H9 (cell line): ENCODE results near the gene CDK14. TPM values are rescaled to one million over a fixed set of nuclear protein-coding genes. Genes with fewer than 3 reads are reported as not detected.

Experiments
- DNase-seq: peaks from one replicate; pipeline ENCODE4 v3.0.0-alpha.2; 2017
- H2AFZ ChIP-seq: one replicate; pipeline ENCODE4 v1.6.1; 2013; ENCODE audit warnings: mild to moderate bottlenecking, low read length, control low read depth, moderate library complexity
- H2AK5ac ChIP-seq: 2 replicates; pipeline ENCODE4 v1.6.1; 2013; ENCODE audit warnings: low read length, control low read depth, mixed read lengths; ENCODE audit not compliant: insufficient read length
- H2BK120ac ChIP-seq: one replicate; pipeline ENCODE4 v1.6.1; 2013; ENCODE audit warnings: low read depth, mild to moderate bottlenecking, low read length, control low read depth, inconsistent platforms; ENCODE audit not compliant: poor library complexity, severe bottlenecking
- H2BK12ac ChIP-seq: 2 replicates; pipeline ENCODE4 v1.6.1; 2013; ENCODE audit warnings: low read length, control low read depth, mixed read lengths, low read depth; ENCODE audit not compliant: insufficient read length
- H2BK15ac ChIP-seq: 2 replicates; pipeline ENCODE4 v1.6.1; 2013; ENCODE audit warnings: low read depth, low read length, control low read depth
- H2BK20ac ChIP-seq: one replicate; pipeline ENCODE4 v1.6.1; 2013; ENCODE audit warnings: low read depth, mild to moderate bottlenecking, low read length, control low read depth, inconsistent platforms; ENCODE audit not compliant: poor library complexity, severe bottlenecking
- H2BK5ac ChIP-seq: 2 replicates; pipeline ENCODE4 v1.6.1; 2013; ENCODE audit warnings: low read length, control low read depth, mixed read lengths; ENCODE audit not compliant: insufficient read length
- H3K14ac ChIP-seq: 2 replicates; pipeline ENCODE4 v1.6.1; 2013; ENCODE audit warnings: low read length, control low read depth; ENCODE audit not compliant: insufficient read depth
- H3K18ac ChIP-seq: 2 replicates; pipeline ENCODE4 v1.6.1; 2013; ENCODE audit warnings: low read depth, mild to moderate bottlenecking, mixed read lengths, low read length, control low read depth; ENCODE audit not compliant: insufficient read length
- H3K23ac ChIP-seq: 2 replicates; pipeline ENCODE4 v1.6.1; 2013; ENCODE audit warnings: low read length, control low read depth, mixed read lengths, low read depth; ENCODE audit not compliant: insufficient read length
- H3K23me2 ChIP-seq: 2 replicates; pipeline ENCODE4 v1.6.1; 2013; ENCODE audit warnings: low read depth, mild to moderate bottlenecking, mixed read lengths, low read length, control low read depth; ENCODE audit not compliant: insufficient read length, poor library complexity, severe bottlenecking
- H3K27ac ChIP-seq: 2 replicates; pipeline ENCODE4 v1.5.1; 2013; ENCODE audit warnings: low read length, control low read depth, mixed read lengths, low read depth; ENCODE audit not compliant: insufficient read length
- H3K27me3 ChIP-seq: 2 replicates; pipeline ENCODE4 v1.6.1; 2013; ENCODE audit warnings: low read length, control low read depth, inconsistent platforms; ENCODE audit not compliant: insufficient read depth
- H3K4ac ChIP-seq: 2 replicates; pipeline ENCODE4 v1.6.1; 2013; ENCODE audit warnings: low read depth, mild to moderate bottlenecking, control low read depth, inconsistent platforms, low read length, moderate library complexity
- H3K4me1 ChIP-seq: 2 replicates; pipeline ENCODE4 v1.6.1; 2013; ENCODE audit warnings: low read length, control low read depth, inconsistent platforms; ENCODE audit not compliant: insufficient read depth
- H3K4me2 ChIP-seq: 2 replicates; pipeline ENCODE4 v1.6.1; 2013; ENCODE audit warnings: low read length, control low read depth, mixed read lengths; ENCODE audit not compliant: insufficient read length, insufficient read depth
- H3K56ac ChIP-seq: 2 replicates; pipeline ENCODE4 v1.6.1; 2013; ENCODE audit warnings: low read depth, mild to moderate bottlenecking, mixed read lengths, low read length, control low read depth; ENCODE audit not compliant: insufficient read length
- H3K79me1 ChIP-seq: 2 replicates; pipeline ENCODE4 v1.6.1; 2013; ENCODE audit warnings: low read depth, mild to moderate bottlenecking, moderate library complexity, low read length, control low read depth, inconsistent platforms; ENCODE audit not compliant: insufficient read depth, poor library complexity, severe bottlenecking
- H3K79me2 ChIP-seq: 2 replicates; pipeline ENCODE4 v1.6.1; 2013; ENCODE audit warnings: low read length, control low read depth, inconsistent platforms; ENCODE audit not compliant: insufficient read depth
- H3K9ac ChIP-seq: 2 replicates; pipeline ENCODE4 v1.6.1; 2013; ENCODE audit warnings: low read length, control low read depth, mixed read lengths; ENCODE audit not compliant: insufficient read length; ENCODE audit errors: extremely low read depth
- H3K9me3 ChIP-seq: one replicate; pipeline ENCODE4 v1.6.1; 2013; ENCODE audit warnings: low read depth, low read length, inconsistent platforms; ENCODE audit not compliant: control insufficient read depth
- H3T11ph ChIP-seq: one replicate; pipeline ENCODE4 v1.6.1; 2013; ENCODE audit warnings: mild to moderate bottlenecking, low read length, control low read depth, inconsistent platforms
- H4K20me1 ChIP-seq: one replicate; pipeline ENCODE4 v1.6.1; 2013; ENCODE audit not compliant: control insufficient read depth, insufficient read length, insufficient read depth
- H4K5ac ChIP-seq: 2 replicates; pipeline ENCODE4 v1.6.1; 2013; ENCODE audit warnings: low read depth, mild to moderate bottlenecking, mixed read lengths, low read length, control low read depth; ENCODE audit not compliant: insufficient read length
- H4K8ac ChIP-seq: replicated peaks from 2 replicates; pipeline ENCODE4 v1.6.1; 2013; ENCODE audit warnings: low read length, control low read depth, mixed read lengths, low read depth; ENCODE audit not compliant: insufficient read length
- H4K91ac ChIP-seq: 2 replicates; pipeline ENCODE4 v1.6.1; 2013; ENCODE audit warnings: low read depth, mild to moderate bottlenecking, moderate library complexity, mixed read lengths, low read length, control low read depth; ENCODE audit not compliant: insufficient read length
- H3K27ac Mint-ChIP-seq, 3 experiments: 2 replicates in 2 of 3; 3 replicates in 1 of 3; pipeline ENCODE4 v1.8.0; 2020 to 2021; ENCODE audit warnings: mixed read lengths in 3 of 3, mild to moderate bottlenecking in 1 of 3, moderate library complexity in 1 of 3
- H3K27me3 Mint-ChIP-seq: 2 replicates; pipeline ENCODE4 v1.8.0; 2021; ENCODE audit warnings: low read depth, mild to moderate bottlenecking, moderate library complexity, mixed read lengths
- H3K36me3 Mint-ChIP-seq, 3 experiments: 2 replicates in 2 of 3; 3 replicates in 1 of 3; pipeline ENCODE4 v1.8.0; 2020 to 2021; ENCODE audit warnings: low read depth in 3 of 3, mixed read lengths in 3 of 3; ENCODE audit not compliant: insufficient read depth in 1 of 3
- H3K4me1 Mint-ChIP-seq, 2 experiments: 2 replicates each; pipeline ENCODE4 v1.8.0; 2020; ENCODE audit warnings: mixed read lengths in 2 of 2
- H3K4me3 Mint-ChIP-seq, 2 experiments: 2 replicates in 1 of 2; 3 replicates in 1 of 2; pipeline ENCODE4 v1.8.0; 2020 to 2021; ENCODE audit warnings: mild to moderate bottlenecking in 2 of 2, mixed read lengths in 2 of 2, moderate library complexity in 1 of 2
- H3K9me3 Mint-ChIP-seq, 2 experiments: 2 replicates in 1 of 2; 3 replicates in 1 of 2; pipeline ENCODE4 v1.8.0; 2020; ENCODE audit warnings: mild to moderate bottlenecking in 2 of 2, mixed read lengths in 2 of 2, moderate library complexity in 1 of 2
- total RNA-seq: library from RNA; stranded (reverse); gene quantifications from 2 replicates; pipeline ENCODE4 v1.2.1, GENCODE V29; 2021
- TF ChIP-seq, protein P1 (sequence below): fragments of 200-600 bp; sonication (generic); conservative IDR thresholded peaks from 3 replicates; pipeline ENCODE4 v1.8.0; 2021; ENCODE audit warnings: antibody characterized with exemption, mild to moderate bottlenecking

Gene CDK14
- total RNA-seq, 1 experiment from 2014 or later = 23.9 TPM

DNA sequence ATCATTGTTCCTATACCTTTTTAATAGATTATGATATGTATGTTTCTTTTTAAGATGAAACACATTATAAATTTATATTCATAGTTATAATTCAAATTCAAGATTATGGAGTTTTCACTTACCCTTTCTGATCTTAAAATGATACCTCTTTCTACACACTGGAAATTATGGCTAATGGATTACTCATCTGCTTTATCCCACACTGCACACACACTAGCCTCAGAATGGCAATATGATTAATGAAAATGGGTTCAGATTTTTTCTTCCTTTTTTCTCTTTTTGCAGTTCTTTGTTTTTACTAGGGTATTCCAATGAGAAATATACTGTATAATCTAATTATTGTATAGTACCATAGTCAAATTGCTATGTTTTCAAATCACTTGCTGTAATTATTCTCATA lies 585.8 kb downstream of the CDK14 start:
- Histone ChIP-seq H3K79me1 (no peaks in the 10 kb centered on the region), H3K27ac (no peak overlapping the region), H3K4me1 (no peaks in the 10 kb centered on the region; the same call in 1 of the 2 replicates), H3K27me3 (no peaks in the 10 kb centered on the region), H3K79me2 (no peaks in the 10 kb centered on the region), H3K14ac (no peak overlapping the region), H3K9ac (no peak overlapping the region), H2BK20ac (no peak overlapping the region), H3K4ac (no peak overlapping the region), H3K56ac (no peak overlapping the region), H2BK12ac (no peak overlapping the region), H3K23me2 (no peaks in the 10 kb centered on the region), H3K23ac (no peak overlapping the region), H4K5ac (no peak overlapping the region), H2BK15ac (no peak overlapping the region), H3K4me2 (no peak overlapping the region), H2AK5ac (no peak overlapping the region), H4K91ac (no peak overlapping the region), H3K9me3 (no peaks in the 10 kb centered on the region), H2BK5ac (no peak overlapping the region), H3K18ac (no peak overlapping the region), H2BK120ac (no peak overlapping the region), H4K8ac (no peak overlapping the region), H2AFZ (no peak overlapping the region), H3T11ph (no peak overlapping the region), H4K20me1 (no peaks in the 10 kb centered on the region)
- Mint-ChIP-seq H3K27me3 (peaks cover 2% of the 10 kb centered on the region; the same call in 1 of the 2 replicates), H3K4me3 (no peak overlapping the region), H3K36me3 (no peaks in the 10 kb centered on the region), H3K9me3 (peaks cover 2 to 3% of the 10 kb centered on the region in 2 experiments; a peak in 2 of 5 replicates), H3K4me1 (no peaks in the 10 kb centered on the region), H3K27ac (no peak overlapping the region)
- no peak for DNase-seq
- TF ChIP-seq, protein P1, sequence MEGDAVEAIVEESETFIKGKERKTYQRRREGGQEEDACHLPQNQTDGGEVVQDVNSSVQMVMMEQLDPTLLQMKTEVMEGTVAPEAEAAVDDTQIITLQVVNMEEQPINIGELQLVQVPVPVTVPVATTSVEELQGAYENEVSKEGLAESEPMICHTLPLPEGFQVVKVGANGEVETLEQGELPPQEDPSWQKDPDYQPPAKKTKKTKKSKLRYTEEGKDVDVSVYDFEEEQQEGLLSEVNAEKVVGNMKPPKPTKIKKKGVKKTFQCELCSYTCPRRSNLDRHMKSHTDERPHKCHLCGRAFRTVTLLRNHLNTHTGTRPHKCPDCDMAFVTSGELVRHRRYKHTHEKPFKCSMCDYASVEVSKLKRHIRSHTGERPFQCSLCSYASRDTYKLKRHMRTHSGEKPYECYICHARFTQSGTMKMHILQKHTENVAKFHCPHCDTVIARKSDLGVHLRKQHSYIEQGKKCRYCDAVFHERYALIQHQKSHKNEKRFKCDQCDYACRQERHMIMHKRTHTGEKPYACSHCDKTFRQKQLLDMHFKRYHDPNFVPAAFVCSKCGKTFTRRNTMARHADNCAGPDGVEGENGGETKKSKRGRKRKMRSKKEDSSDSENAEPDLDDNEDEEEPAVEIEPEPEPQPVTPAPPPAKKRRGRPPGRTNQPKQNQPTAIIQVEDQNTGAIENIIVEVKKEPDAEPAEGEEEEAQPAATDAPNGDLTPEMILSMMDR = no peak
